Measurements from ENCODE around the gene NELL1.

Gene NELL1

DNA sequence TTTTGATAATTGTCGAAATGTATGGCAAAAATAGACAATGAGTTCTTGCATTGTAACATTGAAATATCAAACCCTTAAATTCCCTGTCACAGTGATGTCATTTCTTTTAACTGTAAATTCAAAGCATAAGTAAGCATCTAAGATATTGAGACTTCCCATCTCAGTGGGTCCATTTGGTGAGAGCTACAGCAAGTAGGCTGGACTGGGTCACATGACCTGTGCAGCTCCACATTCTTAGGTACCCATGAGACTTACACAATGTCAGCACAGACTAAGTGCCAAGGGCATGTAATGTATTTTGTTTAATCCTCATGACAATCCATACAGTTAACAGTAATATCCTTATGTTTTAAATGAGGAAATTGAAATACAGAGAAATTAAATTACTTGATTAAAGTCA, 210.7 kb downstream of the NELL1 start:
- DNase-seq, result no peak

GRCh38 chr11:20881328-20882079, 212.1 kb downstream of the NELL1 start:
- no peak for DNase-seq

DNA sequence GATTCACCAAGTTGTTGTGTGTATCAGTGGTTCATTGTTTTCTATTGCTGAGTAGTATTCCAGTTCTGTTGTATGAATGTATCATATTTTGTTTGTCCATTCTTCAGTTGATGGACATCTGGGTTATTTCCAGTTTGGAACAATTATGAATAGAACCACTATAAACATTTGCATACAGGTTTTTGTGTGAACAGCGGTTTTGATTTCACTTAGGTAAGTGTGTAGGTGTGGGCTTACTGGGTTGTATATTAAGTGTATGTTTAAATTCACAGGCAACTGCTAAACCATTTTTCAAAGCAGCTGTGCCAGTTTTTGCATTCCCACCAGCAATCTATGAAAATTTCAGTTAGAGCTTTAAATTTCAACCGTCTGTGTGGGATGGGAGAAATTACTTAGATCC, 217.8 kb downstream of the NELL1 start:
- DNase-seq, result no peak

DNA sequence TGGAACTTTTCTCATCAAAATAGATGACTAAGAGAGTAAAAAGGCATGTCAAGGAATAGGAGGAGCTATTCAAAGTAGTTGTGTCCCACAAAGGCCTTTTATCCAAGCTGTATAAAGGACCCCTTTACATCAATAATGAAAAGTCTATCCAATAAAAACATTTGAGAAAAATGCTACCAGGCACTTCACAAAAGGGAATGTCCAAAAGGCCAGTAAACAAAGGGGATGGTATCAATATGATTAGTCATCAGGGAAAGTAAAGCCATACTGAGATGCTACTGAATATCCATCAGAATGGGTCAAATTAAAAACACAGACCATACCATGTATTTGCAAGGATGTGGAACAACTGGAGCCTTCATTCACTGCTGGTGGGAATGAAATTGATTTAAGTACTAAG, 224.9 kb downstream of the NELL1 start:
- DNase-seq, result no peak

GRCh38 chr11:20909995-20910726, 240.8 kb downstream of the NELL1 start:
- no peak for DNase-seq

- DNase-seq, result no peak
Measured at GRCh38 chr11:20910733-20911132, 241.3 kb downstream of the NELL1 start.

DNA sequence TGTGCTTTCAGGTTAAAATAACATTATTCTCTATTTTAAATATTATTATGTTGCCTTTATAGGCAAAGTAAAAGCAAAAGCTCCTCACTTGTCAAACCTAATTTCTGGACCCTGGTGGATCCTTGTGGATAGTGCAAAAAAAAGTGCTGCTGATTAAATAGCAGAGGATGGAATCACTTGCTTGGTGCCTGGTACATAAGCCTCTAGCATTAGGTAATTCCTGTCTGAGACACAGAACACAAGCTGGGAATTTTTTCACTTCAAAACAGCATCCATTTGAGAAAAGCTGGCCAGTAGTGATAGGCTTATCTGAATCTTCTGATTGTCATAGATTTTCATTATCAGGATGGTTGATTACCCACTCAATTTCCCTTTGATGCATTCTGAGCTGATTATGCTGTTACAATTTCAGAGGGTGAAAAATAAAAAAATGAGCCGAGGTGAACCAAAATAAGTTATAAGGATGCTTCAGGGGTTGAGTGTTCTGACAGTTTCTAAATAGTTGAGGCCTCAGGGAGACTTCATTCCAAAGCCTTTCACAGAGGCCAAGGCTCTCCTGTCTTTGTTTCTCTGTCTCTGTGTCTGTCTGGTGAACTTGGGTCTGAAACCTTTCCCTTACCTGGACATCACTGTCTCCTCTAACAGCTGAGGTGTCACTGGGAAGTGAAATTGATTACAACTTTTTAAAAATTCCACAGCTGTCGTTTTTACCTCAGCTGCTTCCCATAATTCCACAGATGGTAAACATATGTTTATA, 242.9 kb downstream of the NELL1 start:
- no peak for DNase-seq

DNA sequence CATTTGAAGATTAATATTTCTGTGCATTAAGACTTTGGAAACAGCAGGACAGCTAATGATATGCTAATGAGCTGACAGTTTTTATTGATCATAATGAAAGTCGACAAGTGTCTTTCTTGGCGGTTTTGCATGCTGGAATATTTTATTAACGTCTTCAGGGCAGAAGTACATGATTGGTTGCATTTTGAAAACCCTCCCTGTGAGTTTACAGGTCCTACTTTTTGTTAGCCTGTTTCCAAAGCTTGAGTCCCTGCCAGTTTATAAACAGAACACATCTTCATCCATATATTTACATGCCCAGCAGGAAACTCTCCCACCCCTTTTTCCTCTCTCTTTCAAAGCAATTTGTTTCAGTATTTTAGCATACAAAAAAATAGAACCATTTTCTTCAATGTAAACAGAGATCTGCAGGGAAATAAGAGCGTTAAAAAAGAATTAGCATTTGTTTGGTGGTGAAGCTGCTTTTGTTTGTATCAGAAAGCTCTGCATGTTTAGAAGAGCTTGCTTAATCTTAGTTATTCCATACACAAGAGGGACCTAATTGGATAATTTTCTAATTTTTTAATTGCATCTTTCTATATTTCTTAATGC, 243.6 kb downstream of the NELL1 start:
- DNase-seq, result no peak

DNA sequence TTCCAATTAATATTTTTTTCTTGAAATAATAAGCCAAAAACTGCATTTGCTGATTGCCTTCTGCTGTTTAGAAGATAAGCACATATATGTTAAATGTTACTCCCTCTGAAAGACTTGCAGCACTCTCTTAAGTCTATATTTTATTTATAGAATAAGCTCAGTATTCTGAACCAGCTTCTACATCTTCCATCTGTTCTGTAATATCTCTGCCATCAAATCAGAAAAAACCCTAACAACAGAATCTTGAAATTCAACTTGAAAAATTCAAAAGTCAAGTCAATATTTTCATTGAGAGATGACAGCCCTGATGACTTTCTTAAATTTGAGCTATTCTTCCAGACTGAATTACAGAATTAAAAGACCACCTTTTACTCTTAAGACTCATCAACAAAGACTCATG, 247.9 kb downstream of the NELL1 start:
- no peak for DNase-seq

DNA sequence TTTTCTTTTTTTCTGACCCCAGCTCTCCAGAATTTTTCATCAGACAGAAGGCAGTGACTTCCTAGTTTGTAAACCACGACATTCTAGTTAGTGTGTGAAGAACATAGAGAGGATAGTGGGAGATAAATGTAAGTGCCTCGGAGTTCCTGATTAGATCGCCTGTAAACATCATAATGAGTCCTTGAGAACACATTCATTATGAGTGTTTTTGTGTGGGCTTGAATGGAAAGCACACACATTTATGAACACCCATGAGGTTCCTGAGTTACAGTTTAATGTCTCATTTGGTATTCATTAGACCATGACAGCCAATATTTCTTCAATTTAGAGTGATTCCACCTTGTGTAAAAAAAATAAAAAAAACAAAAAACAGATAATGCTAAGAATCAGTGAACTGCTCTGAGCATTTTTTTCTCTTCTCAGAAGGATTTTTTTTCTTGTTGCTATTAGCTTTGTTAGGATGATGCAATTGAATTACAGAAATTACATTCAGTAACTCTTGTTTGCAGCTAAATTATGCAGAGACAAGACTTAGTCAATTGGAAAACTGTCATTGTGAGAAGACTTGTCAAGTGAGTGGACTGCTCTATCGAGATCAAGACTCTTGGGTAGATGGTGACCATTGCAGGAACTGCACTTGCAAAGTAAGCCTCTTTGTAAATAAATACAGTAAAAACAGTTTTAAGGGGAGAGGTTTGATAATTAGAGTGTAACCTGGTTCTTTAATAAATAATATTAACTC, 257.6 kb downstream of the NELL1 start:
- DNase-seq, result no peak

DNA sequence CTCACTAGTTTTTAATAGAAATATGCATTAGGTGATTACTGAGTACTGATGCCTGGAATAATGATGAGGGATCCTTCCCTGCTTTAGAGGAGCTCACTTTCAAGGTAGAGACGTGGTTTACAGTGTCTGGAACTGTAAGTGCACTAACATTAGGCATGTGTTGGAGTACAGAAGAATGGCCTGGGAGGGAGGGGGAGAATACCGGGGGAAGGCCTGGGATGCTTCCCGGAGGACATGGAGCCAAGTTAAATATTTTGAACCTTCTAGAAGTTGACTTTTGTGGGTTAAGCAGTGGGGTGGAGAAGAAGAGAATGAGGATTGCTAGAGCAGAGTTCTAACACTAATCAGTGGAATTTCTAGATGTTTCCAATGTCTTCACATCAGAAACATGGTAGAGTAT, 261.6 kb downstream of the NELL1 start:
- DNase-seq, result no peak

GRCh38 chr11:20933086-20933485, 263.7 kb downstream of the NELL1 start:
- no peak for DNase-seq

GRCh38 chr11:20933958-20934357, 264.6 kb downstream of the NELL1 start:
- no peak for DNase-seq

GRCh38 chr11:20934516-20934915, 265.1 kb downstream of the NELL1 start:
- no peak for DNase-seq

GRCh38 chr11:20937826-20938225, 268.4 kb downstream of the NELL1 start:
- no peak for DNase-seq

- no peak for DNase-seq
Measured at GRCh38 chr11:20949585-20949984, 280.2 kb downstream of the NELL1 start.

- no peak for DNase-seq
Measured at GRCh38 chr11:20962581-20962980, 293.2 kb downstream of the NELL1 start.

- no peak for DNase-seq
Measured at GRCh38 chr11:20963596-20963995, 294.2 kb downstream of the NELL1 start.

DNA sequence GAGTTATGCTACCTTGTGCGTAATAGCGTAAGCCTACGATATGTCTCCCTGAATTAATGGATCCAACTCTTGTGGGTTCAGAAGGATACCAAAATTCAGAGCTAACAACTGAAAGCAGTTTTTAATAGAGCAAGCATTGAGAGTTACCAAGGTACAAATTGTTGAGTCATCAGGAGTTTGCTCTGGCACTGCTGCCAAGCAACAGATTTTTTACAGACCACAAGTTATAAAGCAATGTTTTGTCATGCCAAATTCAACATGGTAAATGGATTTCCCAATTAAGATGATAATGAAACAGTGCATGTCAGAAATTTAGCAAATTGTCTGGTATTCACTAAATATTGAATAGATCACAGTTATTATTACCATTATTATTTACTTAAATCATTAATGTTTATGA, 295.6 kb downstream of the NELL1 start:
- no peak for DNase-seq

- no peak for DNase-seq
Measured at GRCh38 chr11:20966489-20966888, 297.1 kb downstream of the NELL1 start.

DNA sequence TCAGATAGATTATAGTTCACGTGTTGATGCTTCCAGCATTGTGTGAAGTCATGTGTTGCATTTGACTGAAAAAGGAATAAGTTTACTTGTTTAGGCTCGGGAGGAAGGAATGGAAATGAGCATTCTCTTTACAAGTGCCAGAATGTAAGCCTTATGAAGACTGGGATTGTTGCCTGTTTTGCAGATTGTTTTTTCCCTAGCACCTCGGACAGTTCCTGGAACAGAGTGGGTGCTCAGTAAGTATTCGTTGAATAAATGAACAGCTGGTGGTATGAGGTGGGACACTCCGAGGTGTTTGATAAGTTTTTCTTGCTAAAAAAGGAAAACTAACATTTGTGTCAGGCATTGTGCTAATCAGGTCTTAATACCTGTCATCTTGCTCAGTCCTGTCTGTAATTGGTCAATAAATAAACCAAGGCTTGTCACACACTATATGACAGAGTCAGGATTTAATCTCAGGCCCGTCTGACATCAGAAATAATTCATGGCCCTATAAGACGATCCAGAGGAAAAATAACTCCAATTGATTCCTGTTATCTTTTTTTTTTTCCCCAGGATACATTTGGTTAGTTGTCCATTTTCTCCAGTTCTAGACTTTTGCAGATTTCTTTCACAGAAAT, 304.7 kb downstream of the NELL1 start:
- no peak for DNase-seq

GRCh38 chr11:20980736-20981135, 311.4 kb downstream of the NELL1 start:
- no peak for DNase-seq
